ENCODE data around the gene SLC1A4.

- TF ChIP-seq YY1 (tag by site-specific recombination; IDR thresholded peaks at IDR 0.05) (no peak), ZNF449 (tag by site-specific recombination; IDR thresholded peaks at IDR 0.05) (no peak), ZNF707 (tag by site-specific recombination; IDR thresholded peaks at IDR 0.05) (no peak), ZNF335 (tag by site-specific recombination; conservative IDR thresholded peaks at IDR 0.05) (no peak), OVOL3 (tag by site-specific recombination; IDR thresholded peaks at IDR 0.05) (no peak), ZNF501 (tag by site-specific recombination; IDR thresholded peaks at IDR 0.05) (no peak)
- TF ChIP-seq, protein P1, sequence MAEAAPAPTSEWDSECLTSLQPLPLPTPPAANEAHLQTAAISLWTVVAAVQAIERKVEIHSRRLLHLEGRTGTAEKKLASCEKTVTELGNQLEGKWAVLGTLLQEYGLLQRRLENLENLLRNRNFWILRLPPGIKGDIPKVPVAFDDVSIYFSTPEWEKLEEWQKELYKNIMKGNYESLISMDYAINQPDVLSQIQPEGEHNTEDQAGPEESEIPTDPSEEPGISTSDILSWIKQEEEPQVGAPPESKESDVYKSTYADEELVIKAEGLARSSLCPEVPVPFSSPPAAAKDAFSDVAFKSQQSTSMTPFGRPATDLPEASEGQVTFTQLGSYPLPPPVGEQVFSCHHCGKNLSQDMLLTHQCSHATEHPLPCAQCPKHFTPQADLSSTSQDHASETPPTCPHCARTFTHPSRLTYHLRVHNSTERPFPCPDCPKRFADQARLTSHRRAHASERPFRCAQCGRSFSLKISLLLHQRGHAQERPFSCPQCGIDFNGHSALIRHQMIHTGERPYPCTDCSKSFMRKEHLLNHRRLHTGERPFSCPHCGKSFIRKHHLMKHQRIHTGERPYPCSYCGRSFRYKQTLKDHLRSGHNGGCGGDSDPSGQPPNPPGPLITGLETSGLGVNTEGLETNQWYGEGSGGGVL (tag by site-specific recombination; IDR thresholded peaks at IDR 0.05): no peak
- TF ChIP-seq, protein P2, sequence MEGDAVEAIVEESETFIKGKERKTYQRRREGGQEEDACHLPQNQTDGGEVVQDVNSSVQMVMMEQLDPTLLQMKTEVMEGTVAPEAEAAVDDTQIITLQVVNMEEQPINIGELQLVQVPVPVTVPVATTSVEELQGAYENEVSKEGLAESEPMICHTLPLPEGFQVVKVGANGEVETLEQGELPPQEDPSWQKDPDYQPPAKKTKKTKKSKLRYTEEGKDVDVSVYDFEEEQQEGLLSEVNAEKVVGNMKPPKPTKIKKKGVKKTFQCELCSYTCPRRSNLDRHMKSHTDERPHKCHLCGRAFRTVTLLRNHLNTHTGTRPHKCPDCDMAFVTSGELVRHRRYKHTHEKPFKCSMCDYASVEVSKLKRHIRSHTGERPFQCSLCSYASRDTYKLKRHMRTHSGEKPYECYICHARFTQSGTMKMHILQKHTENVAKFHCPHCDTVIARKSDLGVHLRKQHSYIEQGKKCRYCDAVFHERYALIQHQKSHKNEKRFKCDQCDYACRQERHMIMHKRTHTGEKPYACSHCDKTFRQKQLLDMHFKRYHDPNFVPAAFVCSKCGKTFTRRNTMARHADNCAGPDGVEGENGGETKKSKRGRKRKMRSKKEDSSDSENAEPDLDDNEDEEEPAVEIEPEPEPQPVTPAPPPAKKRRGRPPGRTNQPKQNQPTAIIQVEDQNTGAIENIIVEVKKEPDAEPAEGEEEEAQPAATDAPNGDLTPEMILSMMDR (tag by site-specific recombination; IDR thresholded peaks at IDR 0.05): no peak
Observed at GRCh38 chr2:65059071-65059470, 69.9 kb downstream of the SLC1A4 start.

All from HEK293 (cell line).